DMS53 treated with DMSO at 0.1 percent for 48 hours (cell line): ENCODE data around the gene DTWD2.

ENCODE experiments used
- DNase-seq: peaks from one replicate; lab custom pipeline; 2025; ENCODE audit not compliant: unreplicated experiment; lab: John Stamatoyannopoulos, UW

The DTWD2 gene

DNA sequence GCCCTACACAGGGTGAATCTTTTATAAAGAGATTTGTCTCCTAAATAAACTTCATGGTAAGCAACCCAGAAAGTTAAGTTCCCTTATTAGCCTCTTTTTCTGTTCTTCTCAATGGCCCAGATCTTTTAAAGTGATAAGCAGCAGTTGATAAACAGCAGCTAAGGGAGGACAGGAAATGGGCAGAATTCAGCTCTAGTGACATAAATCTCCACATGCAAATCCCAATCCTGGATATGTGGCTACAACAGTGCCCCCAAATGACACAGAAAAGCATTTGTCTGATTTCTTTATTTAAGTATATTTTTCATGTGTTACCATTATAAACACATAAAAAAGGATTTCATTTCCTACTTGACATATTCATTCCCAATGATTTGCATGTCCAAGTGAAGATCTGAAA, 199.0 kb downstream of the DTWD2 start:
- no peak for DNase-seq

DNA sequence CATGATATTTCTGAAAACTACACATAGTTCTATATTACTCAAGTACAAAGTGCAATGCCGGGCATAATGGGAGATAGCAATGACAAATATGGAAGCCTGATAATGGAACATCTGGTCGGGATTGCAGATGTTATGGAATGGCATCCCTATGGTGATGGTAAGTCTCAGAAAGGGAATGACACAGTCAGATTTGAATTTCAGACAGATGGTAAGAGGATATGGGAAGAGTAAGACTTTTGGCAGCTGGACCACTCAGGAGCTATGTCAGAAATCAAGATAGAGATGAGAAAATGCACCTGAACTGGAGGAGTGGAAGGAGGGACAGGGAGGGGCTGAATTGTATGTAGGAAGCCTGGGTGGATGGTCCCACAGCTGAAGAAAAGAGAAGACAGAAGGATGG, 200.0 kb downstream of the DTWD2 start:
- no peak for DNase-seq
